GM18951 (cell line): Measurements from ENCODE around the gene CCRL2.
"Not testable (repeated sequence)": the region's sequence is repeated elsewhere in the genome, so short reads cannot be mapped to it uniquely, and the experiment has no call there.

Experiments
- POLR2A ChIP-seq: IDR thresholded peaks from 4 replicates; pipeline ENCODE4 v1.6.1; 2011; ENCODE audit warnings: mild to moderate bottlenecking; ENCODE audit not compliant: insufficient read length, insufficient read depth; ENCODE audit errors: extremely low read depth
- in situ Hi-C: fragments of 300-500 bp; cut with MboI; formaldehyde crosslinking; loops from one replicate; pipeline ENCODE4 v1.12.0; 2022; ENCODE audit warnings: low sequenced_read_pairs, mixed read lengths, inconsistent platforms; ENCODE audit not compliant: unreplicated experiment

CCRL2 gene

GRCh38 chr3:46393011-46393410, 14.0 kb upstream of the CCRL2 start:
- no peak for TF ChIP-seq POLR2A

GRCh38 chr3:46393554-46394434, 13.3 kb upstream of the CCRL2 start:
- TF ChIP-seq POLR2A: no peak
- in situ Hi-C loops: no loop called here

More at GRCh38 chr3:46393011-46393410, 14.0 kb upstream of the CCRL2 start:
- in situ Hi-C loops: no loop called here

GRCh38 chr3:46395210-46395661, 11.8 kb upstream of the CCRL2 start:
- TF ChIP-seq POLR2A: no peak
- in situ Hi-C loops: no loop called here

GRCh38 chr3:46395766-46396530, 11.1 kb upstream of the CCRL2 start:
- TF ChIP-seq POLR2A: no peak
- in situ Hi-C loops: no loop called here

GRCh38 chr3:46397111-46397510, 9.9 kb upstream of the CCRL2 start:
- in situ Hi-C loops: no loop called here
- TF ChIP-seq POLR2A: no peak

- TF ChIP-seq POLR2A: no peak
- in situ Hi-C loops: no loop called here
Observed at GRCh38 chr3:46398186-46398955, 8.7 kb upstream of the CCRL2 start.

GRCh38 chr3:46399098-46399497, 8.0 kb upstream of the CCRL2 start:
- TF ChIP-seq POLR2A: no peak
- in situ Hi-C loops: no loop called here

GRCh38 chr3:46399557-46399956, 7.5 kb upstream of the CCRL2 start:
- no peak for TF ChIP-seq POLR2A
- in situ Hi-C loops: no loop called here

GRCh38 chr3:46400000-46400734, 6.9 kb upstream of the CCRL2 start:
- in situ Hi-C loops: no loop called here

GRCh38 chr3:46400846-46401245, 6.2 kb upstream of the CCRL2 start:
- TF ChIP-seq POLR2A: no peak
- in situ Hi-C loops: no loop called here

More at GRCh38 chr3:46400000-46400734, 6.9 kb upstream of the CCRL2 start:
- TF ChIP-seq POLR2A: no peak

- in situ Hi-C loops: no loop called here
- TF ChIP-seq POLR2A: no peak
Observed at GRCh38 chr3:46401579-46401978, 5.5 kb upstream of the CCRL2 start.

- in situ Hi-C loops: not testable (repeated sequence)
Observed at GRCh38 chr3:46402902-46403301, 4.2 kb upstream of the CCRL2 start.
